ENCODE results near the gene DNAH17. TPM values are rescaled to one million over a fixed set of nuclear protein-coding genes. Genes with fewer than 3 reads are reported as not detected.

Gene DNAH17
- total RNA-seq: under 1 TPM; 0.21 to 0.87 TPM
- 0.83 to 3.4 reads per million in 2 donors for total RNA-seq

GRCh38 chr17:78577296-78577695 is at the start of gene DNAH17:
Gene DNAH17 (minus strand): TSS chr17:78577396. CDS start chr17:78575057, 2,339 bp downstream.
- ATAC-seq (no peak), DNase-seq (no peak)
- Mint-ChIP-seq H3K4me3 (no peak within 1 kb of the TSS), H3K27ac (no peak within 1 kb of the TSS), H3K4me1 (no peaks in the 10 kb centered on the region), H3K27me3 (peaks cover 6% of the 10 kb centered on the region), H3K36me3 (ENCODE audit: low read depth) (no peaks in the 10 kb centered on the region)
- H3K9me3 ChIP-seq (ENCODE audit: control insufficient read depth, low read length, poor library complexity, severe bottlenecking): no peaks in the 10 kb centered on the region

- ATAC-seq (no peak), DNase-seq (no peak)
- H3K36me3 Mint-ChIP-seq (ENCODE audit: low read depth): no peaks in the 10 kb centered on the region
- no peaks in the 10 kb centered on the region for H3K27me3 Mint-ChIP-seq
- H3K9me3 ChIP-seq (ENCODE audit: control insufficient read depth, low read length, poor library complexity, severe bottlenecking): no peaks in the 10 kb centered on the region
- no peak overlapping the region for H3K4me3 Mint-ChIP-seq
- no peak overlapping the region for H3K27ac Mint-ChIP-seq
- no peaks in the 10 kb centered on the region for H3K4me1 Mint-ChIP-seq
These were observed 47.3 kb upstream of the DNAH17 start for GRCh38 chr17:78624324-78625151.

- H3K27me3 Mint-ChIP-seq: peaks cover 5% of the 10 kb centered on the region
- ATAC-seq: no peak
- no peaks in the 10 kb centered on the region for H3K36me3 Mint-ChIP-seq (ENCODE audit: low read depth)
- no peak overlapping the region for H3K27ac Mint-ChIP-seq
- no peak overlapping the region for H3K4me3 Mint-ChIP-seq
- H3K4me1 Mint-ChIP-seq: no peaks in the 10 kb centered on the region
- no peaks in the 10 kb centered on the region for H3K9me3 ChIP-seq (ENCODE audit: control insufficient read depth, low read length, poor library complexity, severe bottlenecking)
- no peak for DNase-seq
These were observed 46.3 kb upstream of the DNAH17 start for GRCh38 chr17:78623541-78623940.

GRCh38 chr17:78622491-78623265 is 45.5 kb upstream of the DNAH17 start:
- no peak for ATAC-seq
- no peak for DNase-seq
- Mint-ChIP-seq H3K4me3 (no peak overlapping the region), H3K27me3 (peaks cover 5% of the 10 kb centered on the region), H3K4me1 (no peaks in the 10 kb centered on the region), H3K27ac (no peak overlapping the region), H3K36me3 (ENCODE audit: low read depth) (peaks cover 4% of the 10 kb centered on the region)
- H3K9me3 ChIP-seq (ENCODE audit: control insufficient read depth, low read length, poor library complexity, severe bottlenecking): no peaks in the 10 kb centered on the region

GRCh38 chr17:78621720-78622490 is 44.7 kb upstream of the DNAH17 start:
- ATAC-seq (no peak), DNase-seq (no peak)
- Mint-ChIP-seq H3K4me3 (no peak overlapping the region), H3K27me3 (peaks cover 5% of the 10 kb centered on the region), H3K36me3 (ENCODE audit: low read depth) (peaks cover 5% of the 10 kb centered on the region), H3K4me1 (no peaks in the 10 kb centered on the region), H3K27ac (no peak overlapping the region)
- H3K9me3 ChIP-seq (ENCODE audit: control insufficient read depth, low read length, poor library complexity, severe bottlenecking): no peaks in the 10 kb centered on the region

GRCh38 chr17:78620099-78620498 is 42.9 kb upstream of the DNAH17 start:
- Mint-ChIP-seq H3K27ac (no peak overlapping the region), H3K36me3 (ENCODE audit: low read depth) (peaks cover 5% of the 10 kb centered on the region), H3K27me3 (peaks cover 5% of the 10 kb centered on the region), H3K4me3 (no peak overlapping the region), H3K4me1 (no peaks in the 10 kb centered on the region)
- ATAC-seq: no peak
- H3K9me3 ChIP-seq (ENCODE audit: control insufficient read depth, low read length, poor library complexity, severe bottlenecking): no peaks in the 10 kb centered on the region
- DNase-seq: no peak

- no peak for ATAC-seq
- H3K36me3 Mint-ChIP-seq (ENCODE audit: low read depth): peaks cover 5% of the 10 kb centered on the region
- DNase-seq: no peak
These were observed 42.1 kb upstream of the DNAH17 start for GRCh38 chr17:78619334-78619733.

GRCh38 chr17:78618264-78619066 is 41.3 kb upstream of the DNAH17 start:
- H3K4me3 Mint-ChIP-seq: no peak overlapping the region
- H3K36me3 Mint-ChIP-seq (ENCODE audit: low read depth): peaks cover 5% of the 10 kb centered on the region
- no peak for DNase-seq
- no peak for ATAC-seq
- no peaks in the 10 kb centered on the region for H3K9me3 ChIP-seq (ENCODE audit: control insufficient read depth, low read length, poor library complexity, severe bottlenecking)
- no peaks in the 10 kb centered on the region for H3K4me1 Mint-ChIP-seq
- peaks cover 5% of the 10 kb centered on the region for H3K27me3 Mint-ChIP-seq
- no peak overlapping the region for H3K27ac Mint-ChIP-seq

More at GRCh38 chr17:78619334-78619733, 42.1 kb upstream of the DNAH17 start:
- Mint-ChIP-seq H3K27me3 (peaks cover 5% of the 10 kb centered on the region), H3K27ac (no peak overlapping the region), H3K4me1 (no peaks in the 10 kb centered on the region), H3K4me3 (no peak overlapping the region)
- no peaks in the 10 kb centered on the region for H3K9me3 ChIP-seq (ENCODE audit: control insufficient read depth, low read length, poor library complexity, severe bottlenecking)

GRCh38 chr17:78617511-78618061 is 40.4 kb upstream of the DNAH17 start:
- Mint-ChIP-seq H3K36me3 (ENCODE audit: low read depth) (peaks cover 5% of the 10 kb centered on the region), H3K27me3 (peaks cover 5% of the 10 kb centered on the region), H3K4me1 (no peaks in the 10 kb centered on the region), H3K27ac (no peak overlapping the region), H3K4me3 (no peak overlapping the region)
- ATAC-seq (no peak), DNase-seq (no peak)
- H3K9me3 ChIP-seq (ENCODE audit: control insufficient read depth, low read length, poor library complexity, severe bottlenecking): no peaks in the 10 kb centered on the region

- peaks cover 5% of the 10 kb centered on the region for H3K36me3 Mint-ChIP-seq (ENCODE audit: low read depth)
- H3K4me3 Mint-ChIP-seq: no peak overlapping the region
- H3K4me1 Mint-ChIP-seq: no peaks in the 10 kb centered on the region
- peaks cover 7% of the 10 kb centered on the region for H3K27me3 Mint-ChIP-seq
- DNase-seq: no peak
- no peak for ATAC-seq
- H3K27ac Mint-ChIP-seq: no peak overlapping the region
- H3K9me3 ChIP-seq (ENCODE audit: control insufficient read depth, low read length, poor library complexity, severe bottlenecking): no peaks in the 10 kb centered on the region
These were observed 39.8 kb upstream of the DNAH17 start for GRCh38 chr17:78616946-78617345.

- H3K4me3 Mint-ChIP-seq: no peak overlapping the region
- H3K36me3 Mint-ChIP-seq (ENCODE audit: low read depth): peaks cover 5% of the 10 kb centered on the region
- H3K27ac Mint-ChIP-seq: no peak overlapping the region
- no peaks in the 10 kb centered on the region for H3K9me3 ChIP-seq (ENCODE audit: control insufficient read depth, low read length, poor library complexity, severe bottlenecking)
- H3K4me1 Mint-ChIP-seq: no peaks in the 10 kb centered on the region
- DNase-seq (no peak), ATAC-seq (no peak)
- H3K27me3 Mint-ChIP-seq: peaks cover 17% of the 10 kb centered on the region
These were observed 38.4 kb upstream of the DNAH17 start for GRCh38 chr17:78615631-78616030.

- no peak overlapping the region for H3K27ac Mint-ChIP-seq
- no peak for ATAC-seq
- no peak for DNase-seq
- peaks cover 5% of the 10 kb centered on the region for H3K36me3 Mint-ChIP-seq (ENCODE audit: low read depth)
- H3K4me1 Mint-ChIP-seq: no peaks in the 10 kb centered on the region
- H3K4me3 Mint-ChIP-seq: no peak overlapping the region
- no peaks in the 10 kb centered on the region for H3K9me3 ChIP-seq (ENCODE audit: control insufficient read depth, low read length, poor library complexity, severe bottlenecking)
- H3K27me3 Mint-ChIP-seq: peaks cover 11% of the 10 kb centered on the region
These were observed 36.2 kb upstream of the DNAH17 start for GRCh38 chr17:78613416-78613815.
